Activated CD8-positive, alpha-beta memory T cell treated with anti-CD3 and anti-CD28 coated beads, Interleukin-2, amount 50 U/mL, for 1 hour (primary cell): ENCODE data around the gene BAIAP2.
"Not testable (repeated sequence)": the region's sequence is repeated elsewhere in the genome, so short reads cannot be mapped to it uniquely, and the experiment has no call there.

ENCODE experiments used
- DNase-seq: peaks from one replicate; pipeline ENCODE4 v3.0.0-alpha.2; 2020; ENCODE audit errors: extremely low read depth

Gene BAIAP2

DNA sequence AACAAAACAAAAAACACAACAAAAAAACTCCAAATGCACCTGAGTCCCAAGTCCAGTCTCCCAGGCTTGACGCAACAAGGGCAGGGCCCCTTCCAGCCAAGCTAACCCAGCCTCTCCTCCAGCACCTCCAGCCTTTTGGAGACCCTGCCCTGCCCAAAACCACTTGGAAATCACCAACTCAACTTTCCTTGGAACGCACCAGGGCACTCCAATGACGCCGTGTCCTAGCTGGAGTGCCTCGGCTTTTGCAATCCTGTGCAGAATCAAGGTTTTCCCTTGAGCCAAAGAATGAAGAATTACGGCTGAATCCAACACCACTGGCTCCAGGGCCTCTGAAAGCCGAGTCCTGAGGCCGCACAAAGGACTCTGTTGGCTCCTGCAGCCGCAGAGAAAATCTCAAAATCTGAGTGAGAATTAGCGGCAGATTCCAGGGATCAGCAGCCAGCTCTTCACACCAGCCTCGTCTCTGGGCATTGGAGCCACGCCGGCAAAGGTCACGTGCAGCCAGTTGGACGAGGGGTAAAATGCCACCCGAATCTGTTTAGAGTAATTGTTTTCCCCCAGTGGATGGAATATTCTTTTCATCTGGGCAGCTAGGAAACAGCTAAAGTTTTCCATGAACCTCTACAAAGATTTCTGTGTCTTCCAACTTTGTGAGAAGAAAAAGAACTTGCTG lies 9.7 kb upstream of the BAIAP2 start:
- DNase-seq = no peak

- no peak for DNase-seq
Observed at GRCh38 chr17:81025741-81026129, 9.2 kb upstream of the BAIAP2 start.

GRCh38 chr17:81026266-81027036 lies 8.5 kb upstream of the BAIAP2 start:
- no peak for DNase-seq

- no peak for DNase-seq
Observed at GRCh38 chr17:81027038-81027437, 7.9 kb upstream of the BAIAP2 start.

DNA sequence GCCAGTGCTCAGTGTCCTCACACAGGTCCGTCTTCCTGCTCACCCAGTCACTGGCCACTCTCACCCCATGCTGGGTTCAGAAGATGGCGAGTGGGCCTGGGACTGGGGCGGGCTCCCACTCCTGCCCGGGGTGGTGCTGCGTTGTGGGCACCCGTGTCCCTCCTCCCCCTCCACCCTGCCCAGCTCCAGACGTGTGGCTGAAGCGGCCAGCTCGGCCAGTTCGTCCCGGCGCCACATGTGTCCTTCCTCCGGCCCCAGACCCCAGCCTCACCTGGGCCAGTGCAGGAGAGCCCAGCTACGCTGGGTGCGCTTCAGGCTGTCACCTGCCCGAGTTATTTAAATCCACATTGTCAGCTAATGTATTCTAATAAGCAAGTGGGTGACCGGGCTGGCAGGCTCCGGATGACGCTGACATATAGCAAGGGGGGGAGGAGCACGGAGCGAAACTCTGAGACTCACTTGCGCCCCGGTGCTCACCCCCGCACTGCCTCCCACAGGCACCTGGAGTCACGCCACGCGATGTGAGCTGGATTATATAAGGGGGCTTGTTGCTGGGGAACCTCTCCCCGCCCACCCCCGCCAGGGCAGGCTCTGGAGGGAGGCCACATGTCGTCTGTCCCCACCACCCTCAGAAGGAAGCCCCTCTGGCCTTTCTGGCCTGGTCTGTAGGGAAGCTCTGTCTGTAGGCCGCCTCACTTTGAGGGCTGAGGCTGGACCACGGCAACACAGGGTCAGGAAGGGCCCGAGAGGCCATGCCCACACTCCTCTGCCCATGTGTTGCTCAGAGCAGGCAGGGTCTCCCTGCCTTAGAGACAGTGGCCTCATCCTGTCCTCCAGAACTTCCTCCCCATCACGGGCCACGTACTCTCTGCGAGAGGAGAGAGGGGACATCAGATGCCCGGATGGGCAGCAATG lies 7.1 kb upstream of the BAIAP2 start:
- DNase-seq = no peak

DNA sequence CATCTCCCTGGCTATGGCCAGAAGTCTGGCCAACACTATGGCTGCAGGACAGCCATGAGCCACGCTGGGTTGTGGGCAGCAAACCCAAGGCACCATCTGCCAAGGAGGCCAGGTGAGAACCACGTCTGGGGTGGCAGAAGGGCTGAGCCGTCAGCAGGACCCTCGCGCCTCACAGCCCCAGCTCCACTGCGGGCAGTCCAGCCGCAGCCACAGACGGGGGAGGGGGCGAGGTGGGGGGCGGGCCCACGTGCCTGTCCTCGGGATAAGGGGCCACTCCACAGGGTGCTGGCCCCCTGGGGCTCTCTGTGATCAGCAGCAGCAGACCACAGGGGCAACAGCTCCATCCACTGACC lies 6.5 kb upstream of the BAIAP2 start:
- no peak for DNase-seq

DNA sequence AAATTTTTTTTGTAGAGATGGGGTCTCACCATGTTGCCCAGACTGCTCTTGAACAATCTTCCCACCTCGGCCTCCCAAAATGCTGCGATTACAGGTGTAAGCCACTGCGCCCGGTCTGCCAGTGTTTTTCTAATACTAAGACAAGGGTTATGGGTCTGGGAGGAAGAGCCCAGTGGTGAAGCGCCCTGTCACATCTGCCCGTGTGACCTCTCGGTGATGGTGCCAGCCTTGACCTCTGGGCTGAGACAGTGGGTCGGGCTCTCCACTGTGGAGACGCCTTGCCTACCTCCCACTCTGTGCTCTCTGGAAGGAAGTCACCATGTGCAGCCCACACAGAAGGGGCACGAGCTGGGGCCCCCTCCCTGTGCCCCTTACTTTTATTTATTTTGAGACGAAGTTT lies 5.1 kb upstream of the BAIAP2 start:
- DNase-seq = no peak

DNA sequence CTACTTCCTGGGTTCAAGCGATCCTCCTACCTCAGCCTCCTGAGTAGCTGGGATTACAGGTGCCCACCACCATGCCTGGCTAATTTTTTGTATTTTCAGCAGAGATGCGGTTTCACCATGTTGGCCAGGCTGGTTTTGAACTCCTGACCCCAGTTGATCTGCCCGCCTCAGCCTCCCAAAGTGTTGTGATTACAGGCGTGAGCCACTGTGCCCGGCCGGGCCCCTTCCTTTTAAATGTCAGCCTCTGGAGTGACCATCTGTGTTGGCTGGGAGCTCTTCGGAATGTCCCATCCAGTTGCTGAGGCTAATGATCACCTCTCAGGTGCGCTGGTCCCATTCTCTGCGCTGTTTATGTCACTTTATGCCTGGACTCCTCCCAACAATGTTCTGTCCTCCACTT lies 4.6 kb upstream of the BAIAP2 start:
- not testable (repeated sequence) for DNase-seq

DNA sequence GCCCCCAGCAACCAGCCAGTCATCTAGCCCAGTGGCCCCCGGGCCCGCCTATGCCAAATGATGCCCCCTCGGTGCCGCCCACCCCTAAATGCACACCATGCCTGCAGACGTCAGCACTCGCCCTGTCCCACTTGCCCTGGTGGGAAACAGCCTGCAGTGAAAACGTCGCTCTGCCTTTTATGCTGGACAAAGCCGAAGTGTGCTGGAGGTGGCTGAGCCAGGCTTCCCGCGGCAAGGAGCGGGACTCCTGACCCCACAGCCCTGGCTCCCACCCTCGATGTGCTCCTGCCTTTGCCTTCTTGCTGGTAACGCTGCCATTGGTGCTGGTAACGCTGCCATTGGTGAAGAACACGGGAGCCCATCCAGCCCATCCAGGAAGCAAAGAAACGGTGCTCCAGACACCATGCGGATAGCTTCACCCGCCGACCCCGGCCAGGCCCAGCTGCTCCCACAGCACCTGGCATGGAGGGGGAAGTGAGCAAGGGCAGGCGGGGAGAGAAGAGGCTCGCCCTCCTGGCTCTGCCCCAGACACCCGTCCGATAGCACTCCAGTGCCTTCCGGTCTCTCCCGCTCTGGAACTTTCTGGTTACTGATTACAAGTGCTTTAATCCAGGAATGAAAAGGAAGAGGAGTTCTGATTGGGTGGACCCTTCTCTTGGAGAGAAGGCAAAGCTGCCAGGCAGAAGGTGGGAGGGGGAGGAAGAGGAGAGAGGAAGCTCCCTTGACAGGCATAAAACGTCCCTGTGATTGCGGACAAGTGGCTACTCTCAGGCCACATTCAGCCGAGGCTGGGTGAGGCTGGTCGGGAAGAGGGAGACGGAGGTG lies 4.0 kb upstream of the BAIAP2 start:
- DNase-seq = no peak

DNA sequence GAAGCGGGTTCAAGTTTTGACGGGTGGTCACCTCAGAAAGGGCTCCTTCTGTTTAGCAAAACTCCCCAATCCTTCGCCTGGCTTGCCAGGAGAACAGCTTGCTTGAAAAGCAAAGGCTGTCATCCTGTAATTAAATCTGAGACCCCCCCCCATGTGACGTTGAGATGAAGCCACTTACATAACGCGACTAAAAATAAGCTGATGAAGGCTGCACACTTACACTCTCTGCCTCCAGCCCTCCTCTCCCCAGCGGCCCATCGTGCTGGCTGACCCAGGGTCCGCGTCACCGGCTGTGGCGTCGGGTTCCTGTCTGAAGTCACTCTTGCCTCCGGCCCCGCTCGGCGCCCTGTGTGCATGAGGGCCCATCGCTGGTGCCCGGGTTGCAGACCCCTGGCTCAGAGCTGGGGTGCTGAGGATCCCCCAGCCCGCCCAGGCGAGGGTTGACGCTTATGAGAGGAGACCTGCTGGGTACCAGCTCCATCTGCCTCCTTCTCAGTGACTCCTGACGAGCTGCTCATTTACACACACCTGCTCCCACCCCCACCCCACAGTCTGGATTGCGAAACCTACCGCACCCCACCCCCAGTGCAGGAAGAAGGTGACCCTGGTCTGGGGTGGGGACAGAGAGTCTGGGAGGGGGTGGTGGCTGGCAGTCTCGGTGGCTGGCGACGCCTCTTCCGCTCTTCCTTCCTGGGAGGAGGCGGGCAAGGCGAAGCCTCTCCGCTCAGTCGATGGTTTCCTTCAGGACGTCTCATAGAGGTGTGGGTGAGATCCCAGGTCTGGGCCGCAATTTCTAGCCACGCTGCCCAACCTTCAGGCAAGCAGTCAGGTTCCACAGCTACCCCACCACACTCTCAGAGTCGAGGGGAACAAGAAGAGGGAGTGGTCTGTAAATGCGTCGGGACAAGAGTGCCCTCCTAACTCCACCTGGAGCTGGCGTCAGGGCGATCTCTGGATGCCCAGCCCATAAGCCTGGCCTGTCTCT lies 3.1 kb upstream of the BAIAP2 start:
- DNase-seq = no peak

DNA sequence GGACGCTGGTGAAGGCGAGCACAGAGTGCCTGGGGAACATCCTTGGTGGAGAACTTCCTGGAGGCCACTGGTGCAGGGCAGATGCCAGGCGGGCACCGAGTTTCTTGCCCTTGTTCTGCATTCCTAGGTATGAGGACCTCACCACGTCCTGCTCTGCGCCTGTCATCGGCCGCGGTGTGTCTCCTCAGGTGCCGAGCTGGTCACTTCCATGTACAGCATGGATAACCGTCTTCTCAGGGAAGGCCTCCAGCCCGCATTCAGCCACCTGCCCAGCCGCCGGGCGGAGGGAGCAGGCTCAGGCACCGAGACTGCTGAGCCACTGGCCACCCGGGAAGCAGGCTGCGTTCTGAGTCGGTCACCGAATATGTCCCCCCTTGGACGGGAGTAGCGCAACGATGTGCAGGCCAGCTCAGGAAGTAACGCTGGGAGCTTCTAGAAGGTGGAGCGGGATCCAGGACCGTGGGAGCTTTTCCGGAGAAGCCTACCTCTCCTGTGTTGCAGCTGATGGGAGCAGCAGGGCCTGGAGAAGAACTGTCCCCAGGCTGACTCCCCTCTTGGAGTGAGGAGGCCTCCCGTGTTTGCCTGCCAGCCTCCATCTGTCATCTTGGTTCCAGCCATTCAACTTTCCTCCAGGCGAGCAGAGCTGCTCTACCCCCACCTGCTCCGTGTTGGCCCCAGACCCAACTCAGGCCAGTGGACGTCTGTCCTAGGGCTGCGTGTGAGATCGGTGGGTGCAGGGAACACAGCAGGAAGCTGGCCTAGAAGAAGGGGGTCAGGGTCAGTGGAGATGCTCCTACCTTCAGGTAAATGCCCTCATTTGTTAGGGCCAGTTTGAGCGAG lies 2.1 kb upstream of the BAIAP2 start:
- no peak for DNase-seq

GRCh38 chr17:81033535-81034167 lies 1.3 kb upstream of the BAIAP2 start:
- DNase-seq = no peak

GRCh38 chr17:81034168-81034777 lies 678 bp upstream of the BAIAP2 start:
- DNase-seq = no peak

DNA sequence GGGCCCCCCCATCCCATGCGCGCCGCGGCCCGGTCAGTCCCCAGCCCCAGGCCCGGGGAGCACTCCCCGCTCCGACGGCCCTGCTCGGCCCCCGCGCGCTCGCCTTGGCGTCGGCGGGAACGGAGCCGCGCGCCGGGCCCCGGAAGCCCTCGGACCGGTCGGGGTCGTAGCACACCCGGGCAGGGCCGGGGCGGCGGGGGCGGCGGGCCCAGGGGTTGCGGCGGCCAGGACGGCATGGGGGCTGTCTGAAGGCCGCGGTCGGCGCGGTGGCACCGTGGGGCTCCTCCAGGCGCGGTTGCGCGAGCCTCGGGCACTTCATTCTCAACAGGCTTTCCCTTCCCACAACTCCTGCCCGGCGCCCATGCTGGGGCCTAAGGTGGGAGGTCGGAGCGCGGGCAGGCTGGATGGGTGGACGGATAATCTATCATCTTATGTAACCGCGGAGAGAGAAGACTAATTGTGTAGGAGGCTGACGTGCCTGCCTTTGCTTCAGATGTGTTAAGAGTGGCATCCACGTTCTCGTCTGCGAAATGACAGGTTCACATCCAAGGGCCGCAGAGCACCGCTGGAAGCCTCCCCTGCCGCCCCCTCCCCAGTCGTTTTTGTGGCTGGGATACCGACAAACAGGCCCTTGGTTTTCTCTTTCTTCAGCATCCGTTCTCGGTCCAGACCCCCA lies 708 bp downstream of the BAIAP2 start:
- DNase-seq = no peak

DNA sequence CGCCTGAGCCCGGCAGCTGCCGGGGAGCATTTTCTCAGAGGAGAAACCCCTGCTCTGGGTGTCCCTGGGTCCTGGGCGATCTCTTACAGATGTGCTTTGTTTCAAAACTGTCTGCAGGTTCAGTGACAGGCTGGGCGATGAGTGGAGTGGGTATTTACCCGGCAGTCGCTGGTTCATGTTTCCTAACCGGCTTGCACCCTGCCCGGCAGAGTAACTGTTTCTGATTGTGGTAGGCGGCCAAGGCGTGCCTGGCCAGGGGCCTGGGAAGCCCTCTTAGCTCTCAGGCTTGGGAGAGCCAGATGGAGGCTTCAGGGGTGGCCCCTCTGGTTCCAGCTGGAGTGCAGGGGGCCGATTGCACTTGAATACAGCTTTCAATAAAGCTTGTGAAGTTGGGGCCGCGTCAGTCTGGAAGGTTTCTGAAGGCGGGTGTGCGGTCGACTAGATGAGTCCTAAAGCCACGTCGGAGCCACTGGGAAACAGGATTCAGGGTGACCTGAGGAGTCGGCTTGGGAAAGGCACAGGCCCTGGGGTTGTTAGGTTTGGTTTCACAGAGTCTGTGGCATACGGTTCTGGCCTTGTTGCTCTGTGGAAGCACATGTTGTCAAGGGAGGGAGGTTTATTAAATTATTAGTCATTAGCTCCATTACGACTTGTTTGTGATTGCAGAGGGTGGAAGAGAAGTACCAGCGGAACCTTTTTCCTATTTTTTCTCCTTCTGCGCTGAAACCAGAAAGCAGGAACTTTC lies 1.4 kb downstream of the BAIAP2 start:
- DNase-seq = no peak

DNA sequence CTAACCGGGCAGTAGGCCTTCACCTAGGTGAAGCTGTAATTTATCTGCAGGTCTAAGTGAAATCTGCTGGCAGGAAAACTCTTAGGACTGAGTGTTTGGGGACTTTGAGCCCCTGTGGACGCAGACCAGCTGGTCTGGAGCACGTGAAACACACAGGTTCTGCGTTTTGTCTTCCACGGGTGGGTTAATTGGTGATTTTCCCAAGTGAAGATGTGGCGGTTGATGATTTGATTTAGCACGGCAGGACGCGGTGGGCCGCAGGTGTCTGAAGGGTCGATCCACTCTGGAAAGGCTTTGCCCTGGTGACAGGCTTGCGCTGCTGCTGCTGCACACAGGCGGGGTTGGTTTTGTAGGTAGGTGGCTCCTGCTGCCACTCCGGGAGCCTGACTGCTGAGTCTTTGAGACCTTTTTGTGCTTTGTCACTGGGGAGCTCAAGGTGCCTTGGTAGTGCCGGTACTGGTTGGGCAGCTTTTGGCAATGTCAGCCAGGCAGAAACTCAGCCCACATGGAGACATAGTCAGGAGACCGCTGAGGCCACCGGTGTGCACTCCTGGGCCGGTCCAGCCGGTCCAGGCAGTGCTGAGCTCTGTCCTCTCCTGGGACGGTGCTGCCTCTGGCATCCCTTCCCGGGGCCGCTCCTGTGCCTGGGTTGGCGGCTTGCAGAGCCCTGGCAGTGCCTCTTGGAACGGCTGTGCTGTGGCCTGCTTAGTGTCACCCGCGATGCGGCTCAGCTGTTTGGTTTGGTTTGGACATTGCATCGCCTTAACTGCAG lies 2.3 kb downstream of the BAIAP2 start:
- DNase-seq = no peak
